Measurements from ENCODE around the gene PKP3. TPM values are rescaled to one million over a fixed set of nuclear protein-coding genes. Genes with fewer than 3 reads are reported as not detected.
"Not testable (repeated sequence)": the region's sequence is repeated elsewhere in the genome, so short reads cannot be mapped to it uniquely, and the experiment has no call there.

The PKP3 gene
- total RNA-seq, 1 donor from 2014 or later, result not detected

- no peak overlapping the region for H3K27ac ChIP-seq
- no peak for DNase-seq (ENCODE audit: low spot score in 2 of 2)
- H3K4me3 ChIP-seq, result no peak overlapping the region
- TF ChIP-seq CTCF (IDR thresholded peaks at IDR 0.05), result no peak
- intact Hi-C loops (cut with DNase I), result no loop called here
- H3K36me3 ChIP-seq, result no peaks in the 10 kb centered on the region
- H3K4me1 ChIP-seq, result no peaks in the 10 kb centered on the region
- no peaks in the 10 kb centered on the region for H3K9me3 ChIP-seq
- H3K27me3 ChIP-seq, result no peaks in the 10 kb centered on the region
These were observed 38.6 kb downstream of the PKP3 start for GRCh38 chr11:432501-433100.

GRCh38 chr11:433111-433510 lies 39.1 kb downstream of the PKP3 start:
- Histone ChIP-seq H3K27ac (no peak overlapping the region), H3K36me3 (no peaks in the 10 kb centered on the region), H3K9me3 (no peaks in the 10 kb centered on the region), H3K4me1 (no peaks in the 10 kb centered on the region), H3K27me3 (no peaks in the 10 kb centered on the region), H3K4me3 (no peak overlapping the region)
- no peak for DNase-seq (ENCODE audit: low spot score in 2 of 2)
- intact Hi-C loops (cut with DNase I), result no loop called here
- no peak for TF ChIP-seq CTCF (IDR thresholded peaks at IDR 0.05)

- intact Hi-C loops (cut with DNase I), result no loop called here
- Histone ChIP-seq H3K27me3 (no peaks in the 10 kb centered on the region), H3K27ac (no peak overlapping the region), H3K4me3 (no peak overlapping the region), H3K36me3 (no peaks in the 10 kb centered on the region), H3K9me3 (no peaks in the 10 kb centered on the region), H3K4me1 (no peaks in the 10 kb centered on the region)
- TF ChIP-seq CTCF (IDR thresholded peaks at IDR 0.05), result no peak
- DNase-seq (ENCODE audit: low spot score in 2 of 2), result no peak
These were observed 39.6 kb downstream of the PKP3 start for GRCh38 chr11:433641-434040.

- Histone ChIP-seq H3K36me3 (no peaks in the 10 kb centered on the region), H3K4me1 (no peaks in the 10 kb centered on the region), H3K27me3 (no peaks in the 10 kb centered on the region), H3K9me3 (no peaks in the 10 kb centered on the region), H3K4me3 (no peak overlapping the region), H3K27ac (no peak overlapping the region)
- intact Hi-C loops (cut with DNase I), result no loop called here
- DNase-seq (ENCODE audit: low spot score in 2 of 2), result no peak
- TF ChIP-seq CTCF (IDR thresholded peaks at IDR 0.05), result no peak
These were observed 40.5 kb downstream of the PKP3 start for GRCh38 chr11:434496-434895.

- DNase-seq (ENCODE audit: low spot score in 2 of 2); intact Hi-C loops (cut with DNase I); H3K36me3 ChIP-seq; H3K4me3 ChIP-seq; H3K9me3 ChIP-seq; H3K4me1 ChIP-seq; H3K27me3 ChIP-seq; H3K27ac ChIP-seq: not testable (repeated sequence)
These were observed 41.2 kb downstream of the PKP3 start for GRCh38 chr11:434999-435740.

GRCh38 chr11:437228-437870 lies 43.3 kb downstream of the PKP3 start:
- no peaks in the 10 kb centered on the region for H3K27me3 ChIP-seq

More at GRCh38 chr11:437228-437870, 43.3 kb downstream of the PKP3 start:
- Histone ChIP-seq H3K4me3 (no peak overlapping the region), H3K36me3 (no peaks in the 10 kb centered on the region), H3K27ac (no peak overlapping the region), H3K4me1 (no peaks in the 10 kb centered on the region), H3K9me3 (no peaks in the 10 kb centered on the region)
- no peak for TF ChIP-seq CTCF (IDR thresholded peaks at IDR 0.05)
- intact Hi-C loops (cut with DNase I), result no loop called here
- no peak for DNase-seq (ENCODE audit: low spot score in 2 of 2)
